Astrocyte (in vitro differentiated cells and primary cell): Measurements from ENCODE around the gene MANSC4.

Experiments
- EZH2 ChIP-seq: IDR thresholded peaks from 2 replicates; pipeline ENCODE4 v1.6.1; 2012; ENCODE audit warnings: mild to moderate bottlenecking, low read length, inconsistent platforms; ENCODE audit not compliant: insufficient read depth
- TF ChIP-seq, protein P1 (sequence below): IDR thresholded peaks from 2 replicates; pipeline ENCODE4 v1.5.1; 2011; ENCODE audit warnings: low read depth, mild to moderate bottlenecking, inconsistent platforms, low read length, moderate library complexity; ENCODE audit not compliant: insufficient read depth

DNA sequence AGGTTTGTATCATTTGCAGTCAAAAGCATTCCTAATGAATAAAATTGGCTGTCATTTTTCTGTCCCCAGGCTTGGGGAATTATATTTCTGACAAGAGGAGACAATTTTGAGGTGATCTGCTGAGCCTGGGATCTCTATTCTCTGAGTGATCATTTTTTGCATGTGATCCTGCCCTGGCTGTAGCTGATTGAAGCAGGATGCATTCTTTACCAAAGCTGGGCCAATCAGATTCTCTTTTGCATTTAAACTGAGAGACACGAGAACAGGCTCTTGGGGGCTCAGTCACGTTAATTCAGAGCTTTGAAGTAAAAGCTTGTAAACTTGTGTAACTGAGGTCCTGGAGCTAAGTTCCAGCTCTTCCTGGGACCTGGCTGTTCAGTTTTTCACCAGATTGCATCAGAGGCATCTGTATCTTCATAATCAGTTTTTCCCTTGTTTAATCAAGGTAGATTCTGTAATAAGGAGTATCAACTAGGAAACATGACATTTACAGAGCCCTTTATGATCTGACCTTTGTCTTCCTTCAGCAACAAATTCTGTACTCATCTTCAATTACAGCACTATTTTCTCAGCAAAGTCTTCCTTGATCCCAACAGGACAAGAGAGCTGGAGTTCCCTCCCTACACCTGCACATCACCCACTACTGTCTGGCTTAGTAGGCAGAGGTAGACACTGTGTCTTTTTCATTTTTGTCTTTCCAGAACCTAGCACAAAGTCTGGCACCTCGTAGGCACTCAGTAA lies 35.0 kb upstream of the MANSC4 start:
- TF ChIP-seq EZH2: no peak
- TF ChIP-seq, protein P1, sequence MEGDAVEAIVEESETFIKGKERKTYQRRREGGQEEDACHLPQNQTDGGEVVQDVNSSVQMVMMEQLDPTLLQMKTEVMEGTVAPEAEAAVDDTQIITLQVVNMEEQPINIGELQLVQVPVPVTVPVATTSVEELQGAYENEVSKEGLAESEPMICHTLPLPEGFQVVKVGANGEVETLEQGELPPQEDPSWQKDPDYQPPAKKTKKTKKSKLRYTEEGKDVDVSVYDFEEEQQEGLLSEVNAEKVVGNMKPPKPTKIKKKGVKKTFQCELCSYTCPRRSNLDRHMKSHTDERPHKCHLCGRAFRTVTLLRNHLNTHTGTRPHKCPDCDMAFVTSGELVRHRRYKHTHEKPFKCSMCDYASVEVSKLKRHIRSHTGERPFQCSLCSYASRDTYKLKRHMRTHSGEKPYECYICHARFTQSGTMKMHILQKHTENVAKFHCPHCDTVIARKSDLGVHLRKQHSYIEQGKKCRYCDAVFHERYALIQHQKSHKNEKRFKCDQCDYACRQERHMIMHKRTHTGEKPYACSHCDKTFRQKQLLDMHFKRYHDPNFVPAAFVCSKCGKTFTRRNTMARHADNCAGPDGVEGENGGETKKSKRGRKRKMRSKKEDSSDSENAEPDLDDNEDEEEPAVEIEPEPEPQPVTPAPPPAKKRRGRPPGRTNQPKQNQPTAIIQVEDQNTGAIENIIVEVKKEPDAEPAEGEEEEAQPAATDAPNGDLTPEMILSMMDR: no peak
